D341Med (cell line): ENCODE data around the gene KYAT1.
A peak's percentile ranks its signal among the peaks of the same experiment; 100 is the strongest.
"Not testable (repeated sequence)": the region's sequence is repeated elsewhere in the genome, so short reads cannot be mapped to it uniquely, and the experiment has no call there.

ENCODE experiments used
- DNase-seq: peaks from one replicate; pipeline ENCODE4 v3.0.0; 2012; ENCODE audit warnings: low spot score

The KYAT1 gene

DNA sequence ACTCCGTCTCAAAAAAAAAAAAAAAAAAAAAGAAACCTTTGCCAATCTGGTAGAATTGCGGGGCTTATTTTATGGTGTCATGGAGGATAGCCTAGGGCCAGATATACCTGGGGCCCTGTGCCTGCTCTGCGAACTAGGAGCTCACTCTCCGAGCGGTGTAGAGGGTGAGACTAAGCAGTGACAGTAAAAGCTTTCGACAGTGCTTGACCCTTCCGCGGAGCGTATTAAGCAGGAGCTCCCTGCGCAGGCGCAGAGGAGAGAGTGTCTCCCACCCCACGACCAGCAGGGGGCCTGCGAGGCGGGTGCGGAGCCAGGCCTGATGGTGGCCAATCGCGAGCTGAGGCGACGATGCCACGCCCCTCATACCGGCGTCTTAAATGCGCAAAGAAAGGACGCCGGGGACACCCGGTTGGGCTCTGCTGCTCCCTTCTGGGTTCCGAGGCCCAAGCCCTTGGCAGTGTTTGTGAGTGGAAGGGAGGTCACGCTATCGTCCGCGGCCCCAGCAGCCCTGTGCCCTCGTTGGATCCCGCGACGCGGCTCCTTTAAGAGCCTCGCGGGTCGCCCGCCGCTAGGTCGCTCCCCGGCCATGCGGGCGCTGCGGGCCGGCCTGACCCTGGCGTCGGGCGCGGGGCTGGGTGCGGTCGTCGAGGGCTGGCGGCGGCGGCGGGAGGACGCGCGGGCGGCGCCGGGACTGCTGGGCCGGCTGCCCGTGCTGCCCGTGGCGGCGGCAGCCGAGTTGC, 63.5 kb downstream of the KYAT1 start, which contains the start of gene ENDOG:
TSS of gene ENDOG (plus strand) at position 402 of the 740 bp plus-strand sequence. CDS start at position 587, 185 bp downstream.
- peak; percentile 98 for DNase-seq

DNA sequence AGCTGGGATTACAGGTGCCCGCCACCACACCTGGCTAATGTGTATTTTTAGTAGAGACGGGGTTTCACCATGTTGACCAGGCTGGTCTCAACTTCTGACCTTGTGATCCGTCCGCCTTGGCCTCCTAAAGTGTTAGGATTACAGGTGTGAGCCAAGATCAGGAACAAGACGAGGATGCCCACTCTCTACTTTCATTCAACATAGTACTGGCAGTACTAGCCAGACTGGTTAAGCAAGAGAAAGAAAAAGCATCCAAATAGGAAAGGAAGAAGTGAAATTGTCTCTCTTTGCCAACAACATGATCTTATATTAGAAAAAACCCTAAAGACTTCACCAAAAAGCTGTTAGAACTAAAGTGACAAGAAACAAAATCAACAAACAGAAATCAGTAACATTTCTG, 70.9 kb downstream of the KYAT1 start:
- DNase-seq: no peak

GRCh38 chr9:128809831-128810230, 71.9 kb downstream of the KYAT1 start:
- no peak for DNase-seq

DNA sequence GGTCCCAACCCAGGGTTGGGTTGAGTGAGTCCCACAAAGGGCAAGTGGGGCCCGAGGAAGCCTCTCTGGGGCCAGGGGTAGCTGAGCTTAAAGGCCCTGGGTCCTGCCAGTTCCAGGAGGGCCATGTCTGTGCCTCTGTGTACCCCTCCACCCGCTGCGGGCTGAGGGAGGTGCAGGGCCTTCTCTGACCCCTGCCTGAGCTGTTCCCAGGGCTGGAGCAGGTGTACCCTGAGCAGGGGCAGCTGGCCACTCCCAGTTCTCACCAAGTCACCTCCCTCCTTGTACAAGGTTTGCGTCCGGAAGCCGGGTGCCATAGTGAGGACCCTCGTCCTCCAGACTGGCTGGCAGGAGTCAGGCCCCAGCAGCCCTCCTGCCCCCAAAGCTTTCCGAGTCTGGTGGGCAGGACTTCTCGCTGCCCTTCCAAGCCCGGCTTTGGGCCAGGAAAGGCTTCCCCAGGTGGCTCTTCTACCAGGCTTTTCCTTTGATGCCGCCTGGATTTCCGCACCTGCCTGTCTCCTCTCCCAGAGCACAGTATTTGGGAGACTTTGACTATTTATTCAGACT, 72.6 kb downstream of the KYAT1 start:
- DNase-seq: no peak

- no peak for DNase-seq
Measured at GRCh38 chr9:128808543-128808942, 73.2 kb downstream of the KYAT1 start.

DNA sequence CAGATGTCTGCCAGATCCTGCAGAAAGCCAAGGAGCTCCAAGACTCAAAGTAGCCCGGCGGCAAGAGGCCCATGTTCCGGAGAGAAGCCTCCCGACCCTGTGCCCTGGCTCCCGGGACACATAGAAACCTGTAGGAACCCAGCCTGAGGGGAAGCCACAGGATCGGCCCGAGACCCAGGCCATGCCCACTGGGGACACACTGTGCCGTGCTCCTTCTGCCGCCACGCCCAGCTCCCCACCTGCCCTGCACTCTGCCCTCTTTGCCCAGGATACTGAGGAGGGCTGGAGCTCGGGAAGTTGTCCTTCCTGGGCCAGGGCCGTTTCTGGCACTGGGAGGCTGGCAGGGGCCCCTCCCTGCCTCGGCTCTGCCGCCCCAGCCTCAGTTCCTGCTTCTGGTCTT, 73.9 kb downstream of the KYAT1 start:
- DNase-seq: no peak

DNA sequence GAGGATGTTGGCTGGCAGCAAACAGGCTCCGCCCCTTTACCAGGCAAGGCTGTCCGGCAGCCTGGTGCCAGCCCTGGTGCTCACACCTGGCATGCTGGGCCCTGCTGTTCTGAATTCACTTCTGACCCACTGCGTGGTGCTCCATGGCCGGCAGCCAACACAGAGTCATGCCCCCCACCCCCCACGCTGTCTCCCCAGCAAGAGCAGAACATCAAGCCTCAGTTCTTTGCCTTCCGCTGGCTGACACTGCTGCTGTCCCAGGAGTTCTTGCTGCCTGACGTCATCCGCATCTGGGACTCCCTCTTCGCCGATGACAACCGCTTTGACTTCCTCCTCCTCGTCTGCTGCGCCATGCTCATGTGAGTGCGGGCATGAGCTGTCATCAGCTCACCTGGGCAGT, 76.1 kb downstream of the KYAT1 start:
- no peak for DNase-seq

- no peak for DNase-seq
Measured at GRCh38 chr9:128802482-128802881, 79.3 kb downstream of the KYAT1 start.

DNA sequence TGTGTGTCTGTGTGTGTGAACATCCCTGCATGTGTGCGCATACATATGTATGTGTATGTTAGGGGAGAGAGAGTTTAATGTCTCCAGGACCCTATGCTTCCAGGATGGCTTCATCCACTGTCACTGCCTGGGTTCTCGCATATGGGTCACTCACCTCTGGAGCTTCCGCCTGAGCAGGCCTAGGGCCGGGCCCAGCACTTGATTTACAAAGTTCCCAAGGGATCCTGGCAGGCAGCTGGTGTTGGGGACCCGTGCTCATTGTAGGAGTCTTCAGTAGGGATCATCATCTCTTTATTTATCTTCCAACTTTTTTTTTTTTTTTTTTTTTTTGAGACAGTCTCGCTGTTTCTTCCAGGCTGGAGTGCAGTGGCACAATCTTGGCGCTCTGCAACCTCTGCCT, 81.7 kb downstream of the KYAT1 start:
- no peak for DNase-seq

- no peak for DNase-seq
Measured at GRCh38 chr9:128798896-128799295, 82.9 kb downstream of the KYAT1 start.

GRCh38 chr9:128794961-128795360, 86.8 kb downstream of the KYAT1 start:
- not testable (repeated sequence) for DNase-seq

DNA sequence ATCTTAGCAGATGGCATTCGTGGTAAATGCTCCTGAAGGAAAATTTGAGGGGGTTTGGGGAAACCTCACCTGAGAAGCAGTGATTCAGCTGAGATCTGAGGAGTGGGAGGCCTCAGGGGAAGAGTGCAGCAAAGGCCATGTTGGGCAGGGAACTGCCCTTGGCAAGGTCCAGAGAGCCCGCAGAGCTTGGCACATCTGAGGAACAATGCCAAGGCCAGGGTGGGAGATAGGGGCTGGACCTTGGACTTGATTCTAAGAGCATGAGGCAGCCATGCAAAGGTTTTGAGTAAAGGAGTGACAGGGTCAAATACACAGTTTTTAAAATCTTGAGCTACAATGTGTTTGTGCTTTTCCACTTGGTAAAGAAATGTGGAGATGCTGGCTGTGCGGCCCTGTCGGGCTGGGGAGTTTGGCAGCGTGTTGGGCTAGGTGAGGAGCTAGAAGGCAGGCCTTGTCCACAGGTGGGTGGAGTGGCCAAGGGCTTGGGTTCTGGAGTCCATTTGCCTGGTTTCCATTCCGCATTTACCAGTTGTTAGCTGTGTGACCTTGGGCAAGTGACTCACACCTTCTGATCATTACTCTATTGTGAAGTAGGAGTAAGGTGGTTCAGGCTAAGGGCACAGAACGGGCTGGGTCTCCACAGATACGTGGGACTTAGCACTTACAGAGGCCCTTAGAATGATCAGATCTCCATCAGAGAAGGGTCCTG, 88.6 kb downstream of the KYAT1 start:
- DNase-seq: no peak

DNA sequence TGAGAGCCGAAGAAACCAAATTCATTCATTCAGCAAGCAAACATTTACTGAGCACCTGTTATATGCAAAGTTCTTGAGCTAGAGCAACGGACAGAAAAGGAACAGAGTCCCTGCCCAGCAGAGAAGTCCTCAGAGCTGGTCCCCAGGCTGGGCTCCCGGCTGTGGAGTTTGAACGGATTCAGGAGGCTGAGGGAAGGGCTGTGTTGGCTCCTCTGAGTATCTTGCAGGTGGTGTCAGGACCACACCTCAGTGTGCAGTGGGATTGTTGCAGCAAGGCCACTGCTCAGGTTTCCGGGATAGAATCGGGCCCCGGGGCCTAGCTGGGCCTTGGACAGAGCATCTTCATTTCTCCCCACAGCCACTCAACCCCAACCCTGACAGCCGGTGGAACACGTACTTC, 89.6 kb downstream of the KYAT1 start:
- no peak for DNase-seq

DNA sequence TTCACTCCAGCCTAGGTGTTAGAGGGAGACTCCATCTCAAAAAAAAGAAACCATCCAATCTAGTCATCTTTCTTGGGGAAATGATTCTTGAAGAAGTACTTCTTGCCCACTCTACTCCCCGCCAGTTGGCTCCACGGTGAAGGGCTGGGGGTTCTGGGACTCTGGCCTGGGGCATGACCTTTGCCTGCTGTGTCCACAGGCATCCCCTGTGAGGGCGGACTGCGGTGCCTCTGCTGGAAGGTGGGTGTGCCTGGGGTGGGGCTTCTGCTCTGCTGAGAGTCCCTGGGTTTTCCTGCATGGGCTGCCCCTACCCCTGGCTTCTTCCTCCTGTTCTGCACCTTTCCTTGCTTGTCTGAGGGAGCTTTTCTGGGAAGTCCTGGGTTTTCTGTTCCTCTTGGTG, 91.2 kb downstream of the KYAT1 start:
- DNase-seq: no peak

DNA sequence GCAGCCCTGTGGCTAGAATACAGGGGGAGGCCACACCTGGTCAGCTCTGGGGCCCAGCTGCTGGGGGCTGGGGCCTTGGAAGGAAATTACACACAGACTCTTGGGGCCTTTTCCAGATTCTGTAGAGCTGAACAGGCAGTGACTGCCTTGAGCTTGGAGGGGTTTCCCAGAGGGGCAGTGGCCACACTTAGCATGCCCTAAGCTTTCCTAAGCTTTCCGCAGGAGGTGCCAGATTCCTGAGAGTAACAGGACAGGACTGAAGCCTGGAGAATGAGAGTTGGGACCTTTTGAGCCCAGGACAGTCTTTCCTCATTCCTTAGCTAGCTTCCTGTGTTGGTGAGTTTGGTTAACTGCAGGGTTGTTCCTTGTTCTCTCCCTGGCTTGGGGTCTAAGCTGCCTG, 93.3 kb downstream of the KYAT1 start:
- DNase-seq: no peak

- no peak for DNase-seq
Measured at GRCh38 chr9:128787659-128788058, 94.1 kb downstream of the KYAT1 start.

- DNase-seq: peak; percentile 95
Measured at GRCh38 chr9:128786681-128787601, 94.8 kb downstream of the KYAT1 start, which contains the start of gene TBC1D13. TBC1D13 (plus strand) TSS chr9:128787253; CDS start chr9:128787354, 101 bp downstream.

DNA sequence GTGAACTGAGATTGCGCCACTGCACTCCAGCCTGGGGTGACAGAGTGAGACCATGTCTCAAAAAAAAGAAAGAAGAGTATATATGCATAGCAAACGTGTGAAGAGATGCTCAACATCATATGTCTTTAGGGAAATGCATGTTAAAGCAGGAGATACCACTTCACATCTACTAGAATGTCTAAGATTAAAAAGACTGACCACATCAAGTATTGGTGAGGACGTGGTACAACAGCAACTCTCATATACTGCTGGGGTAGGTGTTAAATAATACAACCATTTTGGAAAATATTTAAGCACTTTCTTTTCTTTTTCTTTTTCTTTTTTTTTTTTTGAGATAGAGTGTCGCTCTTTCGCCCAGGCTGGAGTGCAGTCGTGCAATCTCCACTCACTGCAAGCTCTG, 96.3 kb downstream of the KYAT1 start:
- no peak for DNase-seq
